Caco-2 (cell line): Measurements from ENCODE around the gene RNF151. TPM values are rescaled to one million over a fixed set of nuclear protein-coding genes. Genes with fewer than 3 reads are reported as not detected.

Source experiments
- BruUV-seq: library from RNA; stranded (reverse); fragments of 400-500 nt; replicated peaks from 2 replicates; lab custom pipeline; 2021; lab: Mats Ljungman, UMichigan
- CTCF ChIA-PET: fragments of 300-600 bp; sonication (Branson Sonifier 250); formaldehyde crosslinking; loops from one replicate; lab custom pipeline; 2022; ENCODE audit warnings: antibody characterized with exemption; lab: Charles Lee
- POLR2A ChIA-PET: fragments of 300-600 bp; sonication (Branson Sonifier 250); formaldehyde crosslinking; loops from one replicate; lab custom pipeline; 2022; ENCODE audit warnings: antibody characterized with exemption; lab: Charles Lee
- DNase-seq, 2 experiments: peaks; one replicate each; pipeline versions ENCODE4 v3.0.0 to v3.0.0-alpha.2; 2020 to 2022
- H3K27me3 ChIP-seq: replicated peaks from 2 replicates; pipeline ENCODE4 v1.6.0; 2011; ENCODE audit warnings: low read length; ENCODE audit not compliant: control insufficient read depth, insufficient read depth
- H3K36me3 ChIP-seq: 2 replicates; pipeline ENCODE4 v1.5.1; 2011; ENCODE audit warnings: low read length; ENCODE audit not compliant: control insufficient read depth, insufficient read depth
- H3K4me1 ChIP-seq: fragments of 250-450 bp; sonication (Bioruptor Pico); 2 replicates; pipeline ENCODE4 v1.5.1; 2020; ENCODE audit warnings: mild to moderate bottlenecking
- H3K4me3 ChIP-seq: 2 replicates; pipeline ENCODE4 v1.5.1; 2011; ENCODE audit warnings: low read depth, mild to moderate bottlenecking, control low read depth, low read length
- H3K9me3 ChIP-seq: fragments of 250-450 bp; sonication (Bioruptor Pico); 2 replicates; pipeline ENCODE4 v1.5.1; 2020; ENCODE audit warnings: mild to moderate bottlenecking, moderate library complexity
- H3K27ac Mint-ChIP-seq: one replicate; pipeline ENCODE4 v1.8.0; 2022; ENCODE audit warnings: mixed read lengths; ENCODE audit not compliant: unreplicated experiment
- H3K27me3 Mint-ChIP-seq: one replicate; pipeline ENCODE4 v1.8.0; 2022; ENCODE audit warnings: mixed read lengths; ENCODE audit not compliant: insufficient read depth, unreplicated experiment
- H3K36me3 Mint-ChIP-seq: one replicate; pipeline ENCODE4 v1.8.0; 2022; ENCODE audit warnings: mild to moderate bottlenecking, mixed read lengths; ENCODE audit not compliant: insufficient read depth, unreplicated experiment
- H3K4me1 Mint-ChIP-seq: one replicate; pipeline ENCODE4 v1.8.0; 2022; ENCODE audit warnings: low read depth, mixed read lengths; ENCODE audit not compliant: unreplicated experiment
- H3K4me3 Mint-ChIP-seq: one replicate; pipeline ENCODE4 v1.8.0; 2022; ENCODE audit warnings: mild to moderate bottlenecking, moderate library complexity, mixed read lengths; ENCODE audit not compliant: unreplicated experiment
- H3K9me3 Mint-ChIP-seq: one replicate; pipeline ENCODE4 v1.8.0; 2022; ENCODE audit warnings: mixed read lengths; ENCODE audit not compliant: unreplicated experiment
- CTCF ChIP-seq, 2 experiments: fragments of 200-600 bp in 1 of 2; IDR thresholded peaks; 1 replicate in 1 of 2; 2 replicates in 1 of 2; pipeline versions ENCODE4 v1.5.1 to v1.8.0; 2011 to 2022; ENCODE audit warnings: antibody characterized with exemption in 1 of 2, control low read depth in 1 of 2, inconsistent platforms in 1 of 2, low read depth in 1 of 2, low read length in 1 of 2, mild to moderate bottlenecking in 1 of 2, moderate library complexity in 1 of 2; ENCODE audit not compliant: insufficient read depth in 1 of 2, severe bottlenecking in 1 of 2, unreplicated experiment in 1 of 2
- intact Hi-C: fragments of 100-400 bp; cut with micrococcal nuclease; formaldehyde crosslinking; loops from one replicate; pipeline ENCODE4 v1.10.0; 2022; ENCODE audit not compliant: unreplicated experiment
- total RNA-seq: library from RNA; stranded (reverse); gene quantifications from 2 replicates; pipeline ENCODE4 v1.2.3, GENCODE V29; 2022

Gene RNF151
- total RNA-seq, 1 experiment from 2014 or later, result not detected

- Histone ChIP-seq H3K4me1 (peaks cover 5% of the 10 kb centered on the region), H3K36me3 (no peaks in the 10 kb centered on the region; the same call in 1 of the 2 replicates), H3K4me3 (no peak overlapping the region), H3K27me3 (no peaks in the 10 kb centered on the region), H3K9me3 (no peaks in the 10 kb centered on the region)
- Mint-ChIP-seq H3K27ac (no peak overlapping the region), H3K4me1 (no peaks in the 10 kb centered on the region), H3K9me3 (no peaks in the 10 kb centered on the region), H3K4me3 (no peak overlapping the region), H3K36me3 (peaks cover 4% of the 10 kb centered on the region), H3K27me3 (no peaks in the 10 kb centered on the region)
- ChIA-PET CTCF (interaction anchor here (1.9 kb wide), 1 partner anchor 69 kb away, joined by 8 read pairs; no protein-coding TSS in a partner anchor), POLR2A (no interaction called here)
- no peak for TF ChIP-seq CTCF (IDR thresholded peaks at IDR 0.05; ENCODE audit: insufficient read depth in 1 of 2, low read depth in 1 of 2, low read length in 1 of 2, severe bottlenecking in 1 of 2, unreplicated experiment in 1 of 2)
- intact Hi-C loops, result no loop called here
- no peak for DNase-seq
- no TSS peak for BruUV-seq
Observed at GRCh38 chr16:1933097-1933661, 33.5 kb upstream of the RNF151 start.

GRCh38 chr16:1936945-1937479 is 29.6 kb upstream of the RNF151 start:
- POLR2A ChIA-PET, result no interaction called here
- Histone ChIP-seq H3K4me3 (no peak overlapping the region), H3K9me3 (no peaks in the 10 kb centered on the region), H3K4me1 (peaks cover 20% of the 10 kb centered on the region), H3K27me3 (no peaks in the 10 kb centered on the region), H3K36me3 (no peaks in the 10 kb centered on the region; the same call in none of the 2 replicates)
- DNase-seq, result no peak
- Mint-ChIP-seq H3K4me3 (no peak overlapping the region), H3K36me3 (peaks cover 21% of the 10 kb centered on the region), H3K9me3 (no peaks in the 10 kb centered on the region), H3K27me3 (no peaks in the 10 kb centered on the region), H3K4me1 (no peaks in the 10 kb centered on the region), H3K27ac (no peak overlapping the region)
- TF ChIP-seq CTCF (IDR thresholded peaks at IDR 0.05; ENCODE audit: insufficient read depth in 1 of 2, low read depth in 1 of 2, low read length in 1 of 2, severe bottlenecking in 1 of 2, unreplicated experiment in 1 of 2), result no peak
- CTCF ChIA-PET, result interaction anchor here (0.6 kb wide), 1 partner anchor 18 kb away, joined by 3 read pairs; the partner anchor contains the start of gene RPL3L
- no TSS peak for BruUV-seq
- intact Hi-C loops, result no loop called here

GRCh38 chr16:1938316-1938715 is 28.3 kb upstream of the RNF151 start:
- DNase-seq, result no peak
- Mint-ChIP-seq H3K4me3 (no peak overlapping the region), H3K36me3 (peaks cover 31% of the 10 kb centered on the region), H3K27ac (no peak overlapping the region), H3K9me3 (no peaks in the 10 kb centered on the region), H3K27me3 (no peaks in the 10 kb centered on the region), H3K4me1 (no peaks in the 10 kb centered on the region)
- ChIA-PET POLR2A (no interaction called here), CTCF (no interaction called here)
- H3K4me1 ChIP-seq, result peaks cover 24% of the 10 kb centered on the region
- intact Hi-C loops, result no loop called here
- H3K27me3 ChIP-seq, result no peaks in the 10 kb centered on the region
- H3K36me3 ChIP-seq, result no peaks in the 10 kb centered on the region; the same call in none of the 2 replicates
- no TSS peak for BruUV-seq
- no peak for TF ChIP-seq CTCF (IDR thresholded peaks at IDR 0.05; ENCODE audit: insufficient read depth in 1 of 2, low read depth in 1 of 2, low read length in 1 of 2, severe bottlenecking in 1 of 2, unreplicated experiment in 1 of 2)
- no peaks in the 10 kb centered on the region for H3K9me3 ChIP-seq
- H3K4me3 ChIP-seq, result no peak overlapping the region
